SK-N-SH (cell line): ENCODE measurements around the gene AHDC1. TPM values are rescaled to one million over a fixed set of nuclear protein-coding genes. Genes with fewer than 3 reads are reported as not detected.

ENCODE experiments used
- CTCF ChIA-PET: fragments of 300-600, 350-600 bp; formaldehyde crosslinking; extraction: SDS; loops from one replicate; lab custom pipeline; 2021; lab: Yijun Ruan, JAX
- POLR2A ChIA-PET: fragments of 350-600 bp; sonication (Branson Sonifier 250); formaldehyde crosslinking; extraction: SDS; loops from one replicate; lab custom pipeline; 2020; ENCODE audit warnings: antibody characterized with exemption, inconsistent platforms; lab: Yijun Ruan, JAX
- DNase-seq: peaks from one replicate; pipeline ENCODE4 v3.0.0; 2012
- H2AFZ ChIP-seq: fragments of 200-600 bp; sonication (generic); 2 replicates; pipeline ENCODE4 v1.8.1; 2016; ENCODE audit warnings: antibody characterized with exemption, mild to moderate bottlenecking, low read depth
- H3F3A ChIP-seq: fragments of 200-600 bp; sonication (generic); replicated peaks from 2 replicates; pipeline ENCODE3; 2016; ENCODE audit warnings: antibody characterized with exemption, mild to moderate bottlenecking; ENCODE audit not compliant: insufficient read depth
- H3K27ac ChIP-seq, 2 experiments: fragments of 200-500 bp in 1 of 2; fragments of 200-600 bp in 1 of 2; sonication (Bioruptor generic) in 1 of 2; sonication (generic), shearing (Covaris generic) in 1 of 2; 2 replicates each; pipeline versions ENCODE4 v1.5.1 to v1.6.1; 2014 to 2016; ENCODE audit warnings: low read depth in 2 of 2, inconsistent platforms in 1 of 2, low read length in 1 of 2, mild to moderate bottlenecking in 1 of 2, mixed read lengths in 1 of 2
- H3K27me3 ChIP-seq: fragments of 200-600 bp; sonication (generic), shearing (Covaris generic); 2 replicates; pipeline ENCODE4 v1.6.1; 2016; ENCODE audit warnings: mixed run types; ENCODE audit not compliant: insufficient read depth
- H3K36me3 ChIP-seq, 2 experiments: fragments of 200-500 bp in 1 of 2; fragments of 200-600 bp in 1 of 2; sonication (Bioruptor generic) in 1 of 2; sonication (generic) in 1 of 2; replicated peaks in 1 of 2; 2 replicates each; pipeline versions ENCODE3 to v1.5.1; 2014 to 2016; ENCODE audit warnings: low read length in 1 of 2, mild to moderate bottlenecking in 1 of 2; ENCODE audit not compliant: insufficient read depth in 2 of 2, control insufficient read depth in 1 of 2
- H3K4me1 ChIP-seq, 2 experiments: fragments of 200-500 bp in 1 of 2; fragments of 200-600 bp in 1 of 2; sonication (Bioruptor generic) in 1 of 2; sonication (generic), shearing (Covaris generic) in 1 of 2; 2 replicates each; pipeline versions ENCODE4 v1.5.1 to v1.6.1; 2014 to 2016; ENCODE audit warnings: low read depth in 1 of 2, low read length in 1 of 2, mixed run types in 1 of 2; ENCODE audit not compliant: insufficient read depth in 2 of 2, control insufficient read depth in 1 of 2
- H3K4me2 ChIP-seq: fragments of 200-600 bp; sonication (generic), shearing (Covaris generic); 2 replicates; pipeline ENCODE4 v1.6.1; 2017; ENCODE audit warnings: mixed run types
- H3K4me3 ChIP-seq, 2 experiments: fragments of 200-500 bp in 1 of 2; fragments of 200-600 bp in 1 of 2; sonication (Bioruptor generic) in 1 of 2; sonication (generic), shearing (Covaris generic) in 1 of 2; 2 replicates each; pipeline versions ENCODE4 v1.5.1 to v1.8.1; 2014 to 2016; ENCODE audit warnings: low read depth in 2 of 2, inconsistent platforms in 1 of 2, low read length in 1 of 2, mild to moderate bottlenecking in 1 of 2, mixed read lengths in 1 of 2, moderate library complexity in 1 of 2
- H3K79me2 ChIP-seq: fragments of 200-600 bp; sonication (generic); 2 replicates; pipeline ENCODE4 v1.8.1; 2017; ENCODE audit warnings: mild to moderate bottlenecking; ENCODE audit not compliant: insufficient read depth
- H3K9ac ChIP-seq: fragments of 200-600 bp; sonication (generic); 2 replicates; pipeline ENCODE4 v1.6.1; 2017; ENCODE audit warnings: mixed run types
- H3K9me2 ChIP-seq: fragments of 200-600 bp; sonication (generic); 2 replicates; pipeline ENCODE4 v1.6.1; 2017; ENCODE audit warnings: mixed run types
- H3K9me3 ChIP-seq: fragments of 200-600 bp; sonication (generic); 2 replicates; pipeline ENCODE4 v1.6.1; 2017; ENCODE audit warnings: mixed run types, mild to moderate bottlenecking, moderate library complexity
- H4K20me1 ChIP-seq: fragments of 200-600 bp; sonication (generic); 2 replicates; pipeline ENCODE4 v1.6.1; 2017; ENCODE audit warnings: mild to moderate bottlenecking, mixed run types; ENCODE audit not compliant: insufficient read depth
- ELF1 ChIP-seq: IDR thresholded peaks from 2 replicates; pipeline ENCODE4 v1.4.0; 2012
- EP300 ChIP-seq, 2 experiments: IDR thresholded peaks; 2 replicates each; pipeline versions ENCODE4 v1.4.0 to v1.6.1; 2012; ENCODE audit warnings: borderline replicate concordance in 1 of 2, low read depth in 1 of 2, low read length in 1 of 2
- EZH2phosphoT487 ChIP-seq: fragments of 200-600 bp; sonication (generic); IDR thresholded peaks from 2 replicates; pipeline ENCODE4 v1.6.1; 2017; ENCODE audit warnings: low read depth, mixed run types, mild to moderate bottlenecking, antibody characterized with exemption, moderate library complexity, borderline replicate concordance
- GABPA ChIP-seq: IDR thresholded peaks from 2 replicates; pipeline ENCODE4 v1.4.0; 2012; ENCODE audit warnings: low read depth, mild to moderate bottlenecking
- GATA2 ChIP-seq: sonication (generic); formaldehyde crosslinking; IDR thresholded peaks from 2 replicates; pipeline ENCODE4 v1.5.0; 2020; ENCODE audit warnings: mild to moderate bottlenecking, missing genetic modification reagents
- IRF3 ChIP-seq: fragments of 150-350 bp; IDR thresholded peaks from 2 replicates; pipeline ENCODE4 v1.6.1; 2016; ENCODE audit warnings: mild to moderate bottlenecking, low read depth, low read length
- JUND ChIP-seq: IDR thresholded peaks from 2 replicates; pipeline ENCODE4 v1.4.0; 2012
- MAX ChIP-seq: IDR thresholded peaks from 2 replicates; pipeline ENCODE4 v1.4.0; 2012; ENCODE audit warnings: low read depth
- MEF2A ChIP-seq: IDR thresholded peaks from 2 replicates; pipeline ENCODE4 v1.4.0; 2012; ENCODE audit warnings: low read depth, borderline replicate concordance
- PBX3 ChIP-seq: IDR thresholded peaks from 2 replicates; pipeline ENCODE4; 2012
- POLR2AphosphoS5 ChIP-seq: IDR thresholded peaks from 2 replicates; pipeline ENCODE4 v1.6.1; 2012; ENCODE audit warnings: low read depth, low read length
- RCOR1 ChIP-seq: fragments of 150-350 bp; IDR thresholded peaks from 2 replicates; pipeline ENCODE4 v1.6.1; 2017; ENCODE audit warnings: antibody characterized with exemption, low read length
- REST ChIP-seq: IDR thresholded peaks from 2 replicates; pipeline ENCODE4 v1.6.1; 2012; ENCODE audit warnings: mild to moderate bottlenecking, low read depth, low read length, moderate library complexity
- SMC3 ChIP-seq: IDR thresholded peaks from 2 replicates; pipeline ENCODE4 v1.6.1; 2012; ENCODE audit warnings: low read depth, low read length, improper control_type of control experiment
- TAF1 ChIP-seq: IDR thresholded peaks from 2 replicates; pipeline ENCODE4 v1.6.1; 2012; ENCODE audit warnings: low read depth, mild to moderate bottlenecking, low read length, moderate library complexity, borderline replicate concordance
- TCF12 ChIP-seq: IDR thresholded peaks from 2 replicates; pipeline ENCODE4 v1.4.0; 2012
- TEAD4 ChIP-seq: IDR thresholded peaks from 2 replicates; pipeline ENCODE4 v1.4.0; 2012; ENCODE audit warnings: mild to moderate bottlenecking, borderline replicate concordance; ENCODE audit not compliant: insufficient read depth
- USF2 ChIP-seq: fragments of 150-350 bp; IDR thresholded peaks from 2 replicates; pipeline ENCODE4 v1.6.1; 2017; ENCODE audit warnings: antibody characterized with exemption, low read length, low read depth, borderline replicate concordance
- YY1 ChIP-seq: IDR thresholded peaks from 2 replicates; pipeline ENCODE4 v1.4.0; 2012; ENCODE audit warnings: low read depth, mild to moderate bottlenecking
- ZBTB33 ChIP-seq: IDR thresholded peaks from 2 replicates; pipeline ENCODE4 v1.4.0; 2012; ENCODE audit warnings: low read depth, borderline replicate concordance
- WGBS: methylation state at CpG from one replicate; pipeline ENCODE4 v1.1.6; 2017; ENCODE audit warnings: low lambda C conversion rate; 5-methylcytosine and 5-hydroxymethylcytosine counted together
- polyA plus RNA-seq, 3 experiments: library from polyadenylated mRNA; depleted of rRNA; stranded (reverse); fragments of >200 nt; gene quantifications; 2 replicates each; pipeline ENCODE4 v1.2.3, GENCODE V29; 2012

AHDC1 gene
- polyA plus RNA-seq, 1 of the 3 experiments (the other 2 are of a cell fraction): 8.5 TPM

GRCh38 chr1:27523337-27524020, 80.5 kb downstream of the AHDC1 start:
- 84% methylated on average over 7 of the region's 8 CpGs for WGBS
- no peak for DNase-seq
- TF ChIP-seq JUND (no peak), USF2 (no peak), GATA2 (CRISPR knock-in tag) (no peak), REST (no peak), EP300 (IDR thresholded peaks at IDR 0.05; ENCODE audit: borderline replicate concordance in 1 of 2, low read depth in 1 of 2, low read length in 1 of 2) (no peak), GABPA (no peak), ELF1 (no peak), YY1 (no peak), SMC3 (no peak), RCOR1 (no peak), MEF2A (no peak), TAF1 (no peak), TEAD4 (no peak), ZBTB33 (no peak), MAX (no peak), IRF3 (no peak), POLR2AphosphoS5 (no peak), PBX3 (no peak), TCF12 (no peak), EZH2phosphoT487 (no peak)
- ChIA-PET CTCF (interaction anchor here (0.7 to 2.1 kb wide), 13 partner anchors 10 to 224 kb away, joined by 3 to 11 read pairs (median 4); no protein-coding TSS in a partner anchor), POLR2A (no interaction called here)
- H3K9ac ChIP-seq: no peak overlapping the region
- H2AFZ ChIP-seq: no peak overlapping the region
- peak overlapping the region in 1 of 2 experiments; percentile 54; a peak in 1 of 4 replicates for H3K27ac ChIP-seq
- H3K9me3 ChIP-seq: no peaks in the 10 kb centered on the region
- peaks cover 3 to 85% of the 10 kb centered on the region in 2 experiments; a peak in 1 of 4 replicates for H3K4me1 ChIP-seq
- no peak overlapping the region for H3K4me3 ChIP-seq
- no peaks in the 10 kb centered on the region for H4K20me1 ChIP-seq
- no peaks in the 10 kb centered on the region for H3K9me2 ChIP-seq
- no peaks in the 10 kb centered on the region for H3K79me2 ChIP-seq
- H3F3A ChIP-seq: no peaks in the 10 kb centered on the region
- no peaks in the 10 kb centered on the region for H3K36me3 ChIP-seq
- no peaks in the 10 kb centered on the region for H3K27me3 ChIP-seq
- no peak overlapping the region for H3K4me2 ChIP-seq
